ENCODE data around the gene CHRDL1. TPM values are rescaled to one million over a fixed set of nuclear protein-coding genes. Genes with fewer than 3 reads are reported as not detected.

CHRDL1 gene
- total and polyA plus RNA-seq, 2 donors (not counting 1 experiment from before 2014, with no cell fraction given): not detected

DNA sequence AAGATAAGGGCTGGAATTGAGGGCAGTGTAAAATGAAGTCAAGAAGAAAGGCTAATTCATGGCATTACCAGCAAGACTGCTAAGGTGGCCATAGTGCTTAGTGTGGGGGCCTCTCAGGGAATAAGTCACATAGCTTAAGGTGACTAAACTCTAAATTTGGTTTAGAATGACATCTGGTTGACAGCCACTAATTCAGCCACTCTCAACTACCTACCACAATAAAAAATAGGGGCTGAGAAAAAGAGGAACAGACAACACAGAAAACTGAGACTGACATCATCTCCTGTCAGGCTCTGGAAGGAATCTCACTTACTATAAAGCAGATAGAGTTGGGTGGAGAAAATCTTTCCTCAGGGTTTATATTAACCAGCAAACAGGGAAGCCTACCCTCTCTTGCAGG, 96.9 kb downstream of the CHRDL1 start:
- no peaks in the 10 kb centered on the region for H3K27me3 Mint-ChIP-seq
- TF ChIP-seq EZH2 (IDR thresholded peaks at IDR 0.05; ENCODE audit: borderline replicate concordance, insufficient read depth, low read depth, low read length, poor library complexity, severe bottlenecking): no peak
- TF ChIP-seq, protein P1, sequence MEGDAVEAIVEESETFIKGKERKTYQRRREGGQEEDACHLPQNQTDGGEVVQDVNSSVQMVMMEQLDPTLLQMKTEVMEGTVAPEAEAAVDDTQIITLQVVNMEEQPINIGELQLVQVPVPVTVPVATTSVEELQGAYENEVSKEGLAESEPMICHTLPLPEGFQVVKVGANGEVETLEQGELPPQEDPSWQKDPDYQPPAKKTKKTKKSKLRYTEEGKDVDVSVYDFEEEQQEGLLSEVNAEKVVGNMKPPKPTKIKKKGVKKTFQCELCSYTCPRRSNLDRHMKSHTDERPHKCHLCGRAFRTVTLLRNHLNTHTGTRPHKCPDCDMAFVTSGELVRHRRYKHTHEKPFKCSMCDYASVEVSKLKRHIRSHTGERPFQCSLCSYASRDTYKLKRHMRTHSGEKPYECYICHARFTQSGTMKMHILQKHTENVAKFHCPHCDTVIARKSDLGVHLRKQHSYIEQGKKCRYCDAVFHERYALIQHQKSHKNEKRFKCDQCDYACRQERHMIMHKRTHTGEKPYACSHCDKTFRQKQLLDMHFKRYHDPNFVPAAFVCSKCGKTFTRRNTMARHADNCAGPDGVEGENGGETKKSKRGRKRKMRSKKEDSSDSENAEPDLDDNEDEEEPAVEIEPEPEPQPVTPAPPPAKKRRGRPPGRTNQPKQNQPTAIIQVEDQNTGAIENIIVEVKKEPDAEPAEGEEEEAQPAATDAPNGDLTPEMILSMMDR (IDR thresholded peaks at IDR 0.05): no peak
- ChIA-PET CTCF (no interaction called here), POLR2A (no interaction called here)
- no peaks in the 10 kb centered on the region for H4K20me1 ChIP-seq (ENCODE audit: control insufficient read depth, insufficient read depth, low read length, poor library complexity, severe bottlenecking)
- H3K4me3 ChIP-seq (ENCODE audit: control extremely low read depth in 1 of 5, extremely low read depth in 1 of 5, insufficient read depth in 1 of 5, low read depth in 2 of 5, low read length in 4 of 5): no peak overlapping the region
- H3K4me2 ChIP-seq (replicated peaks; ENCODE audit: low read depth, low read length, poor library complexity, severe bottlenecking): no peak overlapping the region
- no peak overlapping the region for H3K27ac ChIP-seq (ENCODE audit: low read length in 2 of 2)
- ATAC-seq (ENCODE audit: low read depth): no peak
- no peaks in the 10 kb centered on the region for H3K9me3 Mint-ChIP-seq (ENCODE audit: insufficient read depth)
- no peaks in the 10 kb centered on the region for H3K4me1 ChIP-seq (ENCODE audit: control insufficient read depth in 2 of 2, insufficient read depth in 2 of 2, low read length in 2 of 2)
- H3K27ac Mint-ChIP-seq: no peak overlapping the region
- H3K27me3 ChIP-seq (replicated peaks in 1 of 4; ENCODE audit: control extremely low read depth in 1 of 4, control insufficient read depth in 3 of 4, insufficient read depth in 4 of 4, low read length in 3 of 4): no peaks in the 10 kb centered on the region
- no peak overlapping the region for H3K9ac ChIP-seq (ENCODE audit: low read length)
- no peak overlapping the region for H2AFZ ChIP-seq (ENCODE audit: insufficient read depth, low read depth, low read length, poor library complexity, severe bottlenecking)
- H3K79me2 ChIP-seq (ENCODE audit: control insufficient read depth, insufficient read depth, low read length): no peaks in the 10 kb centered on the region
- H3K36me3 ChIP-seq (replicated peaks in 1 of 2; ENCODE audit: control extremely low read depth in 1 of 2, control insufficient read depth in 1 of 2, extremely low read depth in 1 of 2, insufficient read depth in 2 of 2, low read length in 1 of 2): no peaks in the 10 kb centered on the region
- H3K9me3 ChIP-seq (ENCODE audit: control extremely low read depth in 1 of 3, control insufficient read depth in 2 of 3, insufficient read depth in 1 of 3, low read length in 2 of 3): no peaks in the 10 kb centered on the region
- H3K4me3 Mint-ChIP-seq: no peak overlapping the region
- intact Hi-C loops (cut with micrococcal nuclease): no loop called here
- peaks cover 2% of the 10 kb centered on the region for H3K4me1 Mint-ChIP-seq
- DNase-seq: no peak

GRCh38 chrX:110692866-110693265, 102.8 kb downstream of the CHRDL1 start:
- H4K20me1 ChIP-seq (ENCODE audit: control insufficient read depth, insufficient read depth, low read length, poor library complexity, severe bottlenecking): no peaks in the 10 kb centered on the region
- no peak for DNase-seq
- no peaks in the 10 kb centered on the region for H3K79me2 ChIP-seq (ENCODE audit: control insufficient read depth, insufficient read depth, low read length)
- no peak overlapping the region for H3K27ac ChIP-seq (ENCODE audit: low read length in 2 of 2)
- ATAC-seq (ENCODE audit: low read depth): no peak
- H3K4me1 ChIP-seq (ENCODE audit: control insufficient read depth in 2 of 2, insufficient read depth in 2 of 2, low read length in 2 of 2): no peaks in the 10 kb centered on the region
- TF ChIP-seq, protein P1 (IDR thresholded peaks at IDR 0.05): no peak
- no peak for TF ChIP-seq EZH2 (IDR thresholded peaks at IDR 0.05; ENCODE audit: borderline replicate concordance, insufficient read depth, low read depth, low read length, poor library complexity, severe bottlenecking)
- no peaks in the 10 kb centered on the region for H3K9me3 ChIP-seq (ENCODE audit: control extremely low read depth in 1 of 3, control insufficient read depth in 2 of 3, insufficient read depth in 1 of 3, low read length in 2 of 3)
- H3K9ac ChIP-seq (ENCODE audit: low read length): no peak overlapping the region
- Mint-ChIP-seq H3K27ac (no peak overlapping the region), H3K4me3 (no peak overlapping the region), H3K27me3 (no peaks in the 10 kb centered on the region), H3K9me3 (ENCODE audit: insufficient read depth) (no peaks in the 10 kb centered on the region), H3K4me1 (peaks cover 2% of the 10 kb centered on the region)
- no peak overlapping the region for H2AFZ ChIP-seq (ENCODE audit: insufficient read depth, low read depth, low read length, poor library complexity, severe bottlenecking)
- CTCF ChIA-PET: no interaction called here
- no peaks in the 10 kb centered on the region for H3K27me3 ChIP-seq (replicated peaks in 1 of 4; ENCODE audit: control extremely low read depth in 1 of 4, control insufficient read depth in 3 of 4, insufficient read depth in 4 of 4, low read length in 3 of 4)
- intact Hi-C loops (cut with micrococcal nuclease): no loop called here
- H3K4me3 ChIP-seq (ENCODE audit: control extremely low read depth in 1 of 5, extremely low read depth in 1 of 5, insufficient read depth in 1 of 5, low read depth in 2 of 5, low read length in 4 of 5): no peak overlapping the region
- no peaks in the 10 kb centered on the region for H3K36me3 ChIP-seq (replicated peaks in 1 of 2; ENCODE audit: control extremely low read depth in 1 of 2, control insufficient read depth in 1 of 2, extremely low read depth in 1 of 2, insufficient read depth in 2 of 2, low read length in 1 of 2)
- WGBS (ENCODE audit: insufficient coverage): no CpG with 5 or more reads among the region's 4 CpGs
- POLR2A ChIA-PET: no interaction called here
- H3K4me2 ChIP-seq (replicated peaks; ENCODE audit: low read depth, low read length, poor library complexity, severe bottlenecking): no peak overlapping the region
